LNCAP (cell line): ENCODE data around the gene NLRP9.

Source experiments
- TF ChIP-seq, protein P1 (sequence below): fragments of 450-650 bp; IDR thresholded peaks from 2 replicates; pipeline ENCODE4 v1.5.1; 2017; ENCODE audit warnings: mild to moderate bottlenecking

The NLRP9 gene

GRCh38 chr19:55750715-55751114, 12.5 kb upstream of the NLRP9 start:
- TF ChIP-seq, protein P1, sequence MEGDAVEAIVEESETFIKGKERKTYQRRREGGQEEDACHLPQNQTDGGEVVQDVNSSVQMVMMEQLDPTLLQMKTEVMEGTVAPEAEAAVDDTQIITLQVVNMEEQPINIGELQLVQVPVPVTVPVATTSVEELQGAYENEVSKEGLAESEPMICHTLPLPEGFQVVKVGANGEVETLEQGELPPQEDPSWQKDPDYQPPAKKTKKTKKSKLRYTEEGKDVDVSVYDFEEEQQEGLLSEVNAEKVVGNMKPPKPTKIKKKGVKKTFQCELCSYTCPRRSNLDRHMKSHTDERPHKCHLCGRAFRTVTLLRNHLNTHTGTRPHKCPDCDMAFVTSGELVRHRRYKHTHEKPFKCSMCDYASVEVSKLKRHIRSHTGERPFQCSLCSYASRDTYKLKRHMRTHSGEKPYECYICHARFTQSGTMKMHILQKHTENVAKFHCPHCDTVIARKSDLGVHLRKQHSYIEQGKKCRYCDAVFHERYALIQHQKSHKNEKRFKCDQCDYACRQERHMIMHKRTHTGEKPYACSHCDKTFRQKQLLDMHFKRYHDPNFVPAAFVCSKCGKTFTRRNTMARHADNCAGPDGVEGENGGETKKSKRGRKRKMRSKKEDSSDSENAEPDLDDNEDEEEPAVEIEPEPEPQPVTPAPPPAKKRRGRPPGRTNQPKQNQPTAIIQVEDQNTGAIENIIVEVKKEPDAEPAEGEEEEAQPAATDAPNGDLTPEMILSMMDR = no peak

DNA sequence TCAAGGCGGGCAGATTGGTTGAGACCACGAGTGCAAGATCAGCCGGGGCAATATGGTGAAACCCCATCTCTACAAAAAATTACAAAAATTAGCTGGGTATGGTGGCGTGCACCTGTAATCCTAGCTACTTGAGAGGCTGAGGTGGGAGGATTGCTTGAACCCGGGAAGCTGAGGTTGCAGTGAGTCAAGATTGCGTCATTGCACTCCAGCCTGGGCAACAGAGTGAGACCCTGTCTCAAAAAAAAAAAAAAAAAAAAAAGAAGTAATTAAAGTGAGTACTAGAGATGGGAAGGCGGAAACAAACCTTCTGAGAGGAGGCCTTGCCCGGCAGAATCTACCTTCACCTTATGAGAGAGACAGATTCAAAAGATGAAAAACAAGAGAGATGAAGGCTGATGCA, 14.7 kb downstream of the NLRP9 start:
- TF ChIP-seq, protein P1 = no peak

DNA sequence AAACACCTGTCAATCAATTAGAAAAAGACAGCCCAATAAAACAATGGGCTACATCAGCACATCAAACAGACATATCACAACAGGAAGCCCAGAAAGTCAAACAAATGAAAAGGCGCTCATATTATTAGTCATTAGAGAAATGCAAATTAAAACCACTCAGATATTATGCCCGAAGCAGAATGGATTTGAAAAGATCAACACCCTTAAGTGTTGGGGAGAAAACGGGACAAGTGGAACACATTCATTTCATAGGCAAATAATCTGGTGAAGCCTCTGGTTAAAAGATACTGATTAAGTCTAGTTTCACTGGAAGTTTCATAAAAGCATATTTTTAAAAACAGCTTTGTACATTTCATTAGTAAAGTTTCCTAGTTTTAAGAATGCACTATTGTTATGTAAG, 17.4 kb downstream of the NLRP9 start:
- TF ChIP-seq, protein P1 = no peak

GRCh38 chr19:55720214-55720746, 17.9 kb downstream of the NLRP9 start:
- TF ChIP-seq, protein P1 = no peak

DNA sequence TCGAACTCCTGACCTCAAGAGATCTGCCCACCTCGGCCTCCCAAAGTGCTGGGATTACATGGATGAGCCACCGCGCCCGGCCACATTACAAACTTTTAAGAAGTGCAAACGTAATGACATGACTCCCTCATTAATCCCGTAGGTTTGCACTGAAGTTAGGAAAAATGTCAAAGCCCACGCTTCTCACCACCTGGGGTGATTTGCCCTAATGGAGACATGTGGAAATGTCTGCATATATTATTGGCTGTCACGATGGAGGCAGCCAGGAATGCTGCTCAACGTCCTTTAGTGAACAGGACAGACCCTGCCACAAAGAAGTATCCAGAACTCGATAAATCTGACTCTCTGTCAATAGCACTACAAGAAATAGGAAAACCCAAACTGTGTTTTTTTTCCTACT, 21.0 kb downstream of the NLRP9 start:
- TF ChIP-seq, protein P1 = no peak

- TF ChIP-seq, protein P1 = no peak
Measured at GRCh38 chr19:55716531-55716930, 21.7 kb downstream of the NLRP9 start.

GRCh38 chr19:55712804-55713631, 25.2 kb downstream of the NLRP9 start:
- TF ChIP-seq, protein P1 = no peak
